AG10803 (cell line): ENCODE results near the gene FOXO3.

Source experiments
- DNase-seq: peaks from one replicate; pipeline ENCODE4 v3.0.0; 2010; ENCODE audit warnings: low read depth
- H3K4me3 ChIP-seq: 2 replicates; pipeline ENCODE4 v1.5.1; 2011; ENCODE audit warnings: mild to moderate bottlenecking, low read length, control low read depth
- TF ChIP-seq, protein P1 (sequence below): conservative IDR thresholded peaks from 2 replicates; pipeline ENCODE4 v1.5.1; 2011; ENCODE audit warnings: mild to moderate bottlenecking, low read length, control low read depth, inconsistent platforms

FOXO3 gene

DNA sequence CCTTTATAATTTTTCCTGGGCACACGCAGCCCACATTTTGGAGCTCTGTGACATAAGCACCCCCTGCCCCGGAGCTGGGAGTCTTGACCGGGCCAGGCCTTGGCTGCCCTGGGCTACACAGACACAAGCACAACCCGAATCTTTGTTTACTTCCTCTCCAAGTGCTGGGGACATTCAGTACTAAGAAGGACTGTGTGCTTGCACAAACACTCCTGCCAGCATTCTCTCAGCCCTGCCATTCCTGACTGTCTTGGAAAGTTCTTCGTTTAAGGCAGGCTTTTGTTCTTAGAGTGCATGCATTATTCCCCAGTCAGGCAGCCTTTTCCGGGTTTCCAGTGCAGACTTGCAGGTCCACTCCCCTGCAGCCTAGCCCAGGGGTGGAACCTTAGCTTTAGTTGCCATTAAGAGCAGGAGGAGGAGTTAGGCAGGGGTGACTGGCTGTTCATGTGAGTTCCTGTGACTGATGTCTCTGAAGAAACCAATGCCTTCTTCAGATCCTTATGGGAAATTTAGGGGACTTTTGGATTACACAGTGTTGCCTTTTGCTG, 28.6 kb downstream of the FOXO3 start:
- DNase-seq = peak; percentile 39
- TF ChIP-seq, protein P1, sequence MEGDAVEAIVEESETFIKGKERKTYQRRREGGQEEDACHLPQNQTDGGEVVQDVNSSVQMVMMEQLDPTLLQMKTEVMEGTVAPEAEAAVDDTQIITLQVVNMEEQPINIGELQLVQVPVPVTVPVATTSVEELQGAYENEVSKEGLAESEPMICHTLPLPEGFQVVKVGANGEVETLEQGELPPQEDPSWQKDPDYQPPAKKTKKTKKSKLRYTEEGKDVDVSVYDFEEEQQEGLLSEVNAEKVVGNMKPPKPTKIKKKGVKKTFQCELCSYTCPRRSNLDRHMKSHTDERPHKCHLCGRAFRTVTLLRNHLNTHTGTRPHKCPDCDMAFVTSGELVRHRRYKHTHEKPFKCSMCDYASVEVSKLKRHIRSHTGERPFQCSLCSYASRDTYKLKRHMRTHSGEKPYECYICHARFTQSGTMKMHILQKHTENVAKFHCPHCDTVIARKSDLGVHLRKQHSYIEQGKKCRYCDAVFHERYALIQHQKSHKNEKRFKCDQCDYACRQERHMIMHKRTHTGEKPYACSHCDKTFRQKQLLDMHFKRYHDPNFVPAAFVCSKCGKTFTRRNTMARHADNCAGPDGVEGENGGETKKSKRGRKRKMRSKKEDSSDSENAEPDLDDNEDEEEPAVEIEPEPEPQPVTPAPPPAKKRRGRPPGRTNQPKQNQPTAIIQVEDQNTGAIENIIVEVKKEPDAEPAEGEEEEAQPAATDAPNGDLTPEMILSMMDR = no peak
- H3K4me3 ChIP-seq = no peak overlapping the region

DNA sequence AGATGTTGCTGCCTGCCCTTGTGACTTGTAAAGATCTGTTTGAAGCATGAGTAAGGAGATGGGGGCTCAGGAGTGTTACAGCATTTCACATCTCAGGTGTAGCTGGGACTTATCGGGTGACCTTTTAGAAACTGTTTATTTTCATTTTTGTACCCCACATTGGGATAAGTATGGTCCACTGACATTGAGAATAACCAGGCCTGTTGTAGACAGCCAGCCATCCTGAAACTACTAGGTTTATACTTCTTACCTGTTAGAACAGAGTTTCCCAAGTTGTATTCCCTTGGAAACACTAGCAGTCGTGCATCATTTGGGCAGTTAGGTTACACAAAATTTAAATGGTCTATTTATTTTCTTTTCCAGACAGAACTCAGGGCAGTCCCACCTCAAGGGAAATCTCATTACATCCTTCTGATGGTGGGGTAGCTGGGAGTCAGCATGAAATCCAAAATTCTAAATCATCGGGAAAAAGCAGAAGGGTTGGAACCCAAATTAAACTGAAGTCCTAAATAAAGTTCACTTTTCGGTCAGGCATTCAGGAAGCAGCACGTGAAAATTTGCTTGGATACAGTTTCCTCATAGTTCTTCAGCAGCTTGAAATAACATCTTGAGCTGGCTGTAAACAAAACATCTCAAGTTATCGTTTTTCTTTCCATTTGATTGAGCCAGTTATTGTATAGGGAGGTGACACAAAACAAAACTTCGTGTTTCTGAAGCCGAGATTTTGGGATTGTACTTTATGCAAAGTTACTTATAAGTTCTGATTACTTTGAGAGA, 30.5 kb downstream of the FOXO3 start:
- no peak overlapping the region for H3K4me3 ChIP-seq
- no peak for DNase-seq
- TF ChIP-seq, protein P1 = no peak

DNA sequence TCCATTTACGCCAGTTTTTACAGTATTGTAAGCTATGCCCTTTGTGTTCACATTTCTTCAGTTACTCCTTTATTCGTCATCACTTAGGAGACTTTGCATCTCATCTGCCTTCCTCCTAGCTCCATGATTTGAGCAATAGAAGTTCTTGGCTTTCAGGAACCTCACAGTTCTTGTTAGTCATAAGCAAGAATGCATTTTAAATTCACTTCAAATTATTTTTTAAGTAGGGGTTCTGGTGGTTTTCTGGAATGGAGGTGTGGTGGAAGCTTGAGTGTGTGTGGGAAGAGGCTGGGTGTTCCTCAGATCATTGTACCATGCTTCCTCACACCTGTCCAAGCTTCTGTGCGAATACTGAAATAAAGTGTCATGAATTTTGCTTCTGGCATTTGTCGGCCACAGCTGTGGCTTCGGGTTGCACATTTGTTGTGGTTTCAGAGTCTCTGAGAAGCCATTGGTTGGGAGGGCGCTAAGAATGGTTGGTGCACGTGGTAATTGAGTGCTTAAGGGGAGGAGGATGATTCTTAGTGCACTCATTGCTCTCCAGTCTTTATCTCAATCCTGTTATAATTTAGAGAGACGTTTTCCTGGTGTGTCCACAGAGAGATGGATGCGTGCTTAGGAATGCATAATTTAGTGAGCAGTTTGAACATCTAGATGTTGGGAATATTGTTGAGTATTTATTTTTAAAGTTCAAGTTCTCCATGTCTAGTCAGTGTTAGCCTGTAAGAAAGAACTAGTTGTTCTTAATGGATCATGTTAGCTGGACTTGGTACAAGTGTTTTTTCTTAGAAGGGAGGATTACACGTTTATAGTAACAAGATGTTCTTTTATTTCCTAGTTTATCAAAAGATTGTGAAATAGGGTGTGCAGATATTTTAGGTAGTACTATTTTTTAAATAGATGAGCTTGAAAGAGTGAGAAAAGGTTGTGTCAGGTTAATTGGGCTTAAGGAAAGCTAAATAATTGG, 31.9 kb downstream of the FOXO3 start:
- TF ChIP-seq, protein P1 = no peak
- peak; percentile 91 for DNase-seq
- no peak overlapping the region; the same call in 1 of the 2 replicates for H3K4me3 ChIP-seq

DNA sequence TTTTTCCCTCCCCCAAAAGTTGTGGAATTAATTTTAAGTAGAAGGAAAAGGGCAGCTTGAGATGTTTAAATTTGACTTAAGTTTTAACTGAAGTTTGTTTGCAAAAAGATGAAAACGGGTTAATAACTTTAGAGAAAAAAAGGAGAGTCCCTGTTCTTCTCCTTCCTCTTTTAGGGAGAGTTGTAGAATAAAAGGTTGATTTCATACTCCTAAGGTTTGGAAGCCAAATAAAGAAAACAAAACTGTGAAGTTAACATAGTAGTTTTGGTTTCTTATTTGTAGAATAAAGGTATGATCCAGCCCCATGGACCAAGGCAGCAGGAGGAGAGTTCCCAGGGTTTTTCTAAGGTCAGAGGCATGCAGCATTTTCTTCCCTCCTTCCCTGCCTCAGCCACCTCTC, 33.4 kb downstream of the FOXO3 start:
- no peak for DNase-seq
- no peak overlapping the region for H3K4me3 ChIP-seq
- TF ChIP-seq, protein P1 = no peak

DNA sequence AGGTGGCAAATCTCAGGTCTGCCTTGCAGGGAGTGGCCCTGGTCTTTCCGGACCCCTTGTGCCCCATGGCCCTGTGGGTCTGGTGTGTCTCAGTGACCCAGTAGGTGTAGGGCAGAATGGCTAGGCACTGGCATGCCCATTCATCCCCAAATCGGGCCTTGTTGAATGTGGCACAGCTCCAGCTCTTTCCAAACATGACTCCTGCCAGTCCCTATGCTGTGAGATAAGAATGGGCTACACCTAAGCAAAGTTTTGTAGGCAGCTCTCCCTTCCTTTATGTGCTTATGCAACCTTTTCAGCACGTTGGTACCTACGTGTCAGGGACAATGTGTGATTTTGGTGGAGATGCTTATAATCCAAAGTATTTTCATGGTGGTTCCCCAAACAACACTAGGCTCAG, 33.9 kb downstream of the FOXO3 start:
- no peak overlapping the region for H3K4me3 ChIP-seq
- TF ChIP-seq, protein P1 = no peak
- DNase-seq = no peak

DNA sequence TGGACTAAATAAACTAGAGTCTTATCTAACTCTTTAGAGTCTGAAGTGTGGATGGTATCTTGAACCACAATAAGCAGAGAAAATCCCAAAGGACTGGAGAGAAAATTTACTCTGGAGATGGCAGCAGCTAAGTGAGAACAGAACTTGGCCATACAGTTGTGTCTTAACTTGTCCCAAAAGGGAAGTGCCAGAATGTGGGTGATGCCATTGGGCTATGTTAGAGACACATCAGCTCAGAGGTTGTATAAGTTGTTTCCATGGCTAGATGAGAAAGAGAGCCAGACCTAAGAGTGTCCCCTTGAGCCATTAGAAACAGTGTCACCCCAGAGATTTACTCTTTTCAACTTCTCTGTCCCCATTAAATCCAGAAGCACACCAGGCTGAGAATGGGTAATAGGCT, 36.2 kb downstream of the FOXO3 start:
- H3K4me3 ChIP-seq = no peak overlapping the region
- no peak for DNase-seq
- TF ChIP-seq, protein P1 = no peak
